Kidney epithelial cell (primary cell): ENCODE results near the gene TLCD3B. TPM values are rescaled to one million over a fixed set of nuclear protein-coding genes. Genes with fewer than 3 reads are reported as not detected.

Experiments used
- DNase-seq: peaks from one replicate; pipeline ENCODE4 v3.0.0-alpha.2; 2010; ENCODE audit warnings: low read depth
- H3K27me3 ChIP-seq: 2 replicates; pipeline ENCODE4 v1.6.0; 2011; ENCODE audit warnings: low read length; ENCODE audit not compliant: control insufficient read depth, insufficient read depth
- H3K36me3 ChIP-seq: 2 replicates; pipeline ENCODE4 v1.5.1; 2011; ENCODE audit warnings: low read length; ENCODE audit not compliant: control insufficient read depth, insufficient read depth
- H3K4me3 ChIP-seq: 2 replicates; pipeline ENCODE4 v1.5.1; 2011; ENCODE audit warnings: low read depth, mild to moderate bottlenecking, control low read depth, low read length
- total RNA-seq: library from RNA; depleted of rRNA; stranded (reverse); fragments of >200 nt; gene quantifications from 2 replicates; pipeline ENCODE4 v1.2.3, GENCODE V29; 2015
- TF ChIP-seq, protein P1 (sequence below): IDR thresholded peaks from 2 replicates; pipeline ENCODE4 v1.5.1; 2011; ENCODE audit warnings: mild to moderate bottlenecking, moderate library complexity, low read length, control low read depth, inconsistent platforms; ENCODE audit not compliant: insufficient read depth, poor library complexity, severe bottlenecking

TLCD3B gene
- total RNA-seq, 1 donor from 2014 or later: not detected

DNA sequence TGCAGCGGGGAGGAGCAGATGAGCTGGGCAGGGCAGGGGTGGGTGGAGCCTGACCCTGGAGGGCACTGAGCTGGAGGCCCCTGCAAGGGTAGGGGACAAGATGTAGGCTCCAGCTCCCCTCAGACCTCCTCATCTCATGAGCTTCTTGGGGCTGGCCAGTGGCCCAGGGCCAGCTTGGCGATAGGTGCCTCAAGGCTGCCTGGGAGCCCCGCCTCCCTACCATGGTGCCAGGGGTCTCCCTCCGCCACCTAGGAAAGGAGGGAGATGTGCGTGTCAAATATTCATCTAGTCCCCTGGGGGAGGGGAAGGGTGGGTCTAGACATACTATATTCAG, 39.5 kb downstream of the TLCD3B start:
- TF ChIP-seq, protein P1, sequence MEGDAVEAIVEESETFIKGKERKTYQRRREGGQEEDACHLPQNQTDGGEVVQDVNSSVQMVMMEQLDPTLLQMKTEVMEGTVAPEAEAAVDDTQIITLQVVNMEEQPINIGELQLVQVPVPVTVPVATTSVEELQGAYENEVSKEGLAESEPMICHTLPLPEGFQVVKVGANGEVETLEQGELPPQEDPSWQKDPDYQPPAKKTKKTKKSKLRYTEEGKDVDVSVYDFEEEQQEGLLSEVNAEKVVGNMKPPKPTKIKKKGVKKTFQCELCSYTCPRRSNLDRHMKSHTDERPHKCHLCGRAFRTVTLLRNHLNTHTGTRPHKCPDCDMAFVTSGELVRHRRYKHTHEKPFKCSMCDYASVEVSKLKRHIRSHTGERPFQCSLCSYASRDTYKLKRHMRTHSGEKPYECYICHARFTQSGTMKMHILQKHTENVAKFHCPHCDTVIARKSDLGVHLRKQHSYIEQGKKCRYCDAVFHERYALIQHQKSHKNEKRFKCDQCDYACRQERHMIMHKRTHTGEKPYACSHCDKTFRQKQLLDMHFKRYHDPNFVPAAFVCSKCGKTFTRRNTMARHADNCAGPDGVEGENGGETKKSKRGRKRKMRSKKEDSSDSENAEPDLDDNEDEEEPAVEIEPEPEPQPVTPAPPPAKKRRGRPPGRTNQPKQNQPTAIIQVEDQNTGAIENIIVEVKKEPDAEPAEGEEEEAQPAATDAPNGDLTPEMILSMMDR: no peak
- no peaks in the 10 kb centered on the region for H3K27me3 ChIP-seq
- H3K36me3 ChIP-seq: peaks cover 3% of the 10 kb centered on the region
- H3K4me3 ChIP-seq: no peak overlapping the region
- DNase-seq: no peak

DNA sequence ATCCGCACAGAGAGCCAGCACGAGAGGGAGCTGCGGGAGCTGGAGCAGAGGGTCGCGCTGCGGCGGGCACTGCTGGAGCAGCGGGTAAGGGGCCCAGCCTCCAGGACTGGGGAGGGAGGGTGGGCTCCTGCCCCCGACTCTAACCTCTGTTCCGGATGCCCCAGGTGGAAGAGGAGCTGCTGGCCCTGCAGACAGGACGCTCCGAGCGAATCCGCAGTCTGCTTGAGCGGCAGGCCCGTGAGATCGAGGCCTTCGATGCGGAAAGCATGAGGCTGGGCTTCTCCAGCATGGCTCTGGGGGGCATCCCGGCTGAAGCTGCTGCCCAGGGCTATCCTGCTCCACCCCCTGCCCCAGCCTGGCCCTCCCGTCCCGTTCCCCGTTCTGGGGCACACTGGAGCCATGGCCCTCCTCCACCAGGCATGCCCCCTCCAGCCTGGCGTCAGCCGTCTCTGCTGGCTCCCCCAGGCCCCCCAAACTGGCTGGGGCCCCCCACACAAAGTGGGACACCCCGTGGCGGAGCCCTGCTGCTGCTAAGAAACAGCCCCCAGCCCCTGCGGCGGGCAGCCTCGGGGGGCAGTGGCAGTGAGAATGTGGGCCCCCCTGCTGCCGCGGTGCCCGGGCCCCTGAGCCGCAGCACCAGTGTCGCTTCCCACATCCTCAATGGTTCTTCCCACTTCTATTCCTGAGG, 40.0 kb downstream of the TLCD3B start:
- H3K36me3 ChIP-seq: peaks cover 3% of the 10 kb centered on the region
- no peak overlapping the region for H3K4me3 ChIP-seq
- no peak for DNase-seq
- TF ChIP-seq, protein P1: no peak
- H3K27me3 ChIP-seq: no peaks in the 10 kb centered on the region

DNA sequence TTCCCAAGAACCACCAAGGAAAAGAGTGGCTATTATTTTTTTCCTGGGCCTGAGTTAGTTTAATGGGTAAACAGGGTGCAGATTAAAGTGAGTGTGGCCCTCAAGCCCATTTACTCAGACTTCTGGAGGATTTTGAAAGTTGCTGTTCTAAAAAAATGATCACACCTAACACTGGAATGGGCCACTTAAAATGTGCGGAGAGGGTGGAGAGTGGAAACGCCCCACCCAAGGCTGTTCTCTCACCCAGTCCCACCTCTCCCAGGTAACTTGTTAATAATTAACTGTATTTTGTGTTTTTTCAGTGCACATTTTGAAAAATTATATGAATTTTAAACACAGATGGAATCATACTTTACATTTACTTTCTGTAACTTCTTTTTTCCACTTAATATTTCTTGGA, 41.0 kb downstream of the TLCD3B start:
- no peak overlapping the region for H3K4me3 ChIP-seq
- H3K27me3 ChIP-seq: no peaks in the 10 kb centered on the region
- DNase-seq: no peak
- peaks cover 3% of the 10 kb centered on the region for H3K36me3 ChIP-seq
- TF ChIP-seq, protein P1: no peak

DNA sequence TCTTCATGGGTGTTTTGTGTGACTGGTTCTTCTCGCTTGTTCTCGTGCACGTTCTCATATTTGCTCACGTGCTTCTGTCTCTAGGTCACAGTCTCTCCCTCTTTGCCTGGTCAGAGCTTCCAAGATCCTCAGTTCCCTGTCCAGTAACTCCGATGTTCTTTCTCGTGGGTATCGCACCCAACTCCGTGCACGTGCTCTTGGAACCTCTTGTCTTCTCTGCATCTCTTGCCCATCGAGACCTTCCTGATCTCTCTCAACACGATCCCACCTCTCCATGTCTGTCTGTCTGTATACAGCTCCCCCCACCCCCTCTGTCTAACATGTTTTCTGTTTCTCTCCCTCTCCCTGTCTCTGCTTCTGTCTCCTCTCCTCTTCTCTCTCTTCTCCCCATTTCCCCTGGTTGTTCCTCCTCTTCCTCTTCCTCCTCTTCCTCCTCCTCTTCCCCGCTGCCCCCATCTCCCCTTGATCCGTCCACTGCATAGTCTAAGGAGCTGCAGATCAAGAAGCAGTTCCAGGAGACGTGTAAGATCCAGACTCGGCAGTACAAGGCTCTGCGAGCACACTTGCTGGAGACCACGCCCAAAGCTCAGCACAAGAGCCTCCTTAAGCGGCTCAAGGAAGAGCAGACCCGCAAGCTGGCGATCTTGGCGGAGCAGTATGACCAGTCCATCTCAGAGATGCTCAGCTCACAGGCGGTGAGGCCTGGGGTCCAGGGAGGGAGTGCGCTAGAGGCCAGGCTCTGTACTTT, 41.8 kb downstream of the TLCD3B start:
- TF ChIP-seq, protein P1: no peak
- DNase-seq: no peak
- H3K36me3 ChIP-seq: peaks cover 3% of the 10 kb centered on the region

DNA sequence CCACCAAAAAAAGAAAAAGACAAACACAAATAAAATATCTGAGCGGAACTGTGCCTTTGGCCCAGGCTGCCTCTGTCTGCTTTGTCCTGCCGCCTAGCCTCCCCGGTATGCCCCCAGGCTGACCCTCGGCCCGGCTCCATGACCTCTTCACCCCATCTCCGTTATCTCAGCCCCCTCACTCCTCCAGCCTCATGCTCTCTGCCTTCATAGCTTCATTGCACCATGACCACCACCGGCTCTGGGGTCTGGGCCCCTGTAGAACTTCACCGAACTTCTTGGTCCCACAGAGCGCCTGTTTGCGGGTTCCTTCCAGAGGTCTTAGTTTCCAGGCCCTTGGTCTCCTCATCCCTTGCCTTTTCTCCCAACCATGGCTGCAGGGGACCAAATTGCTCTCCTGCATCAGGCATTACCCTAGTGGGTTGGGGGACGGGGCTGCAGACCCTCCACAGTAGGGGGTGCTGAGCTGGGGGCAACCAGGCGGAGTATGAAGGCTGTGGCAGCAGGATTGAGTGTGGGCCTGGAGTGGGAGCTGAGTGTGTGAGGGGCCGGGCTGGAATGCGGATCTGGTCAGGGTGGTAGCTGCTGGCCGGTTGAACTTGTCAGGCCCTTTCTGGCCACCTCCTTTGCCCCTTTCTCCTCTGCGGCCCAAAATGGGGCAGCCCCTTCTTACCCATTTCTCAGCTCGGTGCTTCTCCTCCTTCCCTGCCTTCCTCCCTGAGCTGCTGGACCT, 42.6 kb downstream of the TLCD3B start:
- H3K4me3 ChIP-seq: no peak overlapping the region
- no peak for DNase-seq
- H3K27me3 ChIP-seq: no peaks in the 10 kb centered on the region
- TF ChIP-seq, protein P1: no peak
- peaks cover 3% of the 10 kb centered on the region for H3K36me3 ChIP-seq

More for the DNA sequence above, 41.8 kb downstream of the TLCD3B start:
- Histone ChIP-seq H3K4me3 (no peak overlapping the region), H3K27me3 (no peaks in the 10 kb centered on the region)
